IPS-15b (cell line): ENCODE data around the gene WIPF2.

Source experiments
- H3K27me3 ChIP-seq: one replicate; pipeline ENCODE4 v1.6.1; 2013; ENCODE audit warnings: low read length; ENCODE audit not compliant: control insufficient read depth, insufficient read depth
- H3K36me3 ChIP-seq: one replicate; pipeline ENCODE4 v1.6.1; 2013; ENCODE audit warnings: low read length; ENCODE audit not compliant: control insufficient read depth, insufficient read depth
- H3K4me1 ChIP-seq: one replicate; pipeline ENCODE4 v1.6.1; 2013; ENCODE audit warnings: mild to moderate bottlenecking, low read length; ENCODE audit not compliant: control insufficient read depth, insufficient read depth
- H3K4me3 ChIP-seq: one replicate; pipeline ENCODE4 v1.5.1; 2013; ENCODE audit warnings: low read depth, low read length
- H3K9ac ChIP-seq: one replicate; pipeline ENCODE4 v1.6.1; 2013; ENCODE audit warnings: low read depth, mild to moderate bottlenecking, low read length
- H3K9me3 ChIP-seq: one replicate; pipeline ENCODE4 v1.6.1; 2013; ENCODE audit warnings: mild to moderate bottlenecking, low read length; ENCODE audit not compliant: control insufficient read depth, insufficient read depth

The WIPF2 gene, protein sequence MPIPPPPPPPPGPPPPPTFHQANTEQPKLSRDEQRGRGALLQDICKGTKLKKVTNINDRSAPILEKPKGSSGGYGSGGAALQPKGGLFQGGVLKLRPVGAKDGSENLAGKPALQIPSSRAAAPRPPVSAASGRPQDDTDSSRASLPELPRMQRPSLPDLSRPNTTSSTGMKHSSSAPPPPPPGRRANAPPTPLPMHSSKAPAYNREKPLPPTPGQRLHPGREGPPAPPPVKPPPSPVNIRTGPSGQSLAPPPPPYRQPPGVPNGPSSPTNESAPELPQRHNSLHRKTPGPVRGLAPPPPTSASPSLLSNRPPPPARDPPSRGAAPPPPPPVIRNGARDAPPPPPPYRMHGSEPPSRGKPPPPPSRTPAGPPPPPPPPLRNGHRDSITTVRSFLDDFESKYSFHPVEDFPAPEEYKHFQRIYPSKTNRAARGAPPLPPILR

DNA sequence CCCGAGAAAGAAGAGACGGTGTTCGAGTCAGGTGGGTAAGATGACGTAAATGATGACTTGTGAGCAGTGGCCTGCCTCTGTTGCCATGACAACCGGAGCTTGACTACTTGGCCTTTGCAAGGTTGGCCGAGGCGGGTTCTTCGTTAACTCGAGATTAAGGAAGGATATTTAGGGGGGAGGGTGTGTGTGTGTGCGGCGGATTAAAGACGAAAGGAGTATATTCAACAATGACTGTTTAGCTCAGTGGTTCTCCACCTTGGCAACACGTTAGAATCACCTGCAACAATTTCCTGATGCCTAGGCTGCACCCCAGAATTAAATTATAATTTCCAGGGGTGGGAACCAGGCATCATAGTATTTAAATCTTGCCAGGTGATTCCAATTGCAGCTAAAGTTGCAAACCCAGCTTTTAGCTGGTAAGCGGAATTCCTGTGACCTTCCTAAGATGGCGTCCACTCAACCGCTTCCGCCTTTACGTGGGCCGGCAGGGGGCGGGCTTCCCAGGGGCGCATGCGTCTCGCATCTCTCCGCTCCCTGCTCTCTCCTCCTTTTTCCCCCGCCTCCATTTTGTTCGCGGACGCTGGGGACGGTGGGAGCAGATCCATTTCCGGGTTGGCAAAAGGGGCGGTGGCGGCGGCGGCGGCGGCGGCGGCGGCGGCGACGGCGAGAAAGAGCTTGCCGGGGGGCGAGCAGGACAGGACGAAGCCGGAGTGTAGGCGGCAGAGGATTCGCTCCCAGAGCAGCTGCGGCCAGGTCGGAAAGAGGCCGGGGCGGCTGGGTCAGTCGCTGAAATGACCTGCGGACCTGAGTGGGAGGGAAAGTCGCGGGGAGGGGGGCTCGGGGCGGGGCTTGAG lies at the start of gene WIPF2:
Gene WIPF2 (plus strand): TSS at position 565 of the 854 bp plus-strand sequence. CDS start 37,156 bp downstream, outside the sequence.
- H3K4me1 ChIP-seq: no peaks in the 10 kb centered on the region
- peak within 1 kb of the TSS; percentile 84 for H3K4me3 ChIP-seq
- no peaks in the 10 kb centered on the region for H3K27me3 ChIP-seq
- H3K36me3 ChIP-seq: no peaks in the 10 kb centered on the region
- no peak within 1 kb of the TSS for H3K9ac ChIP-seq
- no peaks in the 10 kb centered on the region for H3K9me3 ChIP-seq

DNA sequence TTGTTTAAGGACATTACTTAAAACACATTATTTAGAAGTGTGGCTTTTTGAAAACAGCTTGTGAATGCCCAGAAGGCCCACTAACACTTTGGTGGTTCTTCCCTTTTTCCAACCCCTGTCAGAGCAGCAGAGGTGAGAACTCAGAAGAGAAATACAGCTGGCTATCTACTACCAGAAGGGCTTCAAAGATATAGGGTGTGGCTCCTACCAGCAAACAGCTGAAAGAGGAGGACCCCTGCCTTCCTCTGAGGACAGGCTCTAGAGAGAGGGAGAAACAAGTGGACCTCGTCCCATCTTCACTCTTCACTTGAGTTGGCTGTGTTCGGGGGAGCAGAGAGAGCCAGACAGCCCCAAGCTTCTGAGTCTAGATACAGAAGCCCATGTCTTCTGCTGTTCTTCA lies 48.8 kb upstream of the WIPF2 start:
- peaks cover 42% of the 10 kb centered on the region for H3K36me3 ChIP-seq
- H3K9ac ChIP-seq: no peak overlapping the region
- H3K27me3 ChIP-seq: no peaks in the 10 kb centered on the region
- H3K4me1 ChIP-seq: no peaks in the 10 kb centered on the region
- no peaks in the 10 kb centered on the region for H3K9me3 ChIP-seq
- H3K4me3 ChIP-seq: no peak overlapping the region

DNA sequence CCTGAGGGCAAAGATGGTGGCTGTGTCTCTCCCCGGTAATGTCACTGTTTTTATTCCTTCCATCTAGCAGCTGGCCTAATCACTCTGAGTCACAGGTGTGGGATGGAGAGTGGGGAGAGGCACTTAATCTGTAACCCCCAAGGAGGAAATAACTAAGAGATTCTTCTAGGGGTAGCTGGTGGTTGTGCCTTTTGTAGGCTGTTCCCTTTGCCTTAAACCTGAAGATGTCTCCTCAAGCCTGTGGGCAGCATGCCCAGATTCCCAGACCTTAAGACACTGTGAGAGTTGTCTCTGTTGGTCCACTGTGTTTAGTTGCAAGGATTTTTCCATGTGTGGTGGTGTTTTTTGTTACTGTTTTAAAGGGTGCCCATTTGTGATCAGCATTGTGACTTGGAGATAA lies 47.4 kb upstream of the WIPF2 start:
- H3K4me3 ChIP-seq: no peak overlapping the region
- no peaks in the 10 kb centered on the region for H3K9me3 ChIP-seq
- peaks cover 41% of the 10 kb centered on the region for H3K36me3 ChIP-seq
- H3K4me1 ChIP-seq: no peaks in the 10 kb centered on the region
- no peaks in the 10 kb centered on the region for H3K27me3 ChIP-seq
- H3K9ac ChIP-seq: no peak overlapping the region

DNA sequence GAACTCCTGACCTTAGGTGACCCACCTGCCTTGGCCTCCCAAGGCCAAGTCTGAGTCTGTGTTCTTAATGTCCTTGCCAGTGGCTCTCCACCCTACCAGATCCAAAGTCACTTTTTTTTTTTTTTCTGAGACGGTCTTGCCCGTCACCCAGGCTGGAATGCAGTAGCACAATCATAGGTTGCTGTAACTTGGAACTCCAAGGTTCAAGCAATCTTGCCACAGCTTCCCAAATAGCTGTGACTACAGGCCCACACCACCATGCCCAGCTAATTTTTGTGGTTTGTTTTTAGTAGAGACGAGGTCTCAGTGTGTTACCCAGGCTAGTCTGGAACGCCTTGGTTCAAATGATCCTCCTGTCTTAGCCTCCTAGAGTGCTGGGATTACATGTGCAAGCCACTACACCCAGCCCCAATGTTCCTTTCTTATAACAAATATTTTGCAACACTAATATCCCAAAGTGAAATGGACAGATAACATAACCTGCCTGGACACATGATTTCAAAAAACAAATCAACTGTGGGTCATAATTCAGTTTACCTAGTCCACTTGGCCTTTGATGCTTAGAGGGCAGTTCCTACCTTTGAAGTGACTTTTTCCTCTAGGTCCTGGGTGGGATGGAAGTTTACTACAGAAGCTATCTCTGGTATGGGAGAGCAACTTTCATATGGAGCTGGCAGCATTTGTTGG lies 45.9 kb upstream of the WIPF2 start:
- no peak overlapping the region for H3K9ac ChIP-seq
- no peak overlapping the region for H3K4me3 ChIP-seq
- peaks cover 33% of the 10 kb centered on the region for H3K36me3 ChIP-seq
- H3K4me1 ChIP-seq: no peaks in the 10 kb centered on the region
- no peaks in the 10 kb centered on the region for H3K27me3 ChIP-seq
- no peaks in the 10 kb centered on the region for H3K9me3 ChIP-seq

DNA sequence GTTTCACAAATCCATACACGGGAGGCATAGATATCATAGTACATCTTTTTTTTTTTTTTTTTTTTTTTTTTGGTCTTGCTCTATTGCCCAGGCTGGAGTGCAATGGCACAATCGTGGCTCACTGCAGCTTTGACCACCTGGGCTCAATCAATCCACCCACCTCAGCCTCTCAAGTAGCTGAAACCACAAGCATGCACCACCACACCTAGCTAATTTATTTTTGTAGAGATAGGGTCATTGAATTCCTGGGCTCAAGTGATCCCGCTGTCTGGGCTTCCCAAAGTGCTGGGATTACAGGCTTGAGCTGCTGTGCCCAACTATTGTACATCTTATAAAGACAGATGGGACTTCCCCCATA lies 45.3 kb upstream of the WIPF2 start:
- H3K27me3 ChIP-seq: no peaks in the 10 kb centered on the region
- no peak overlapping the region for H3K9ac ChIP-seq
- peaks cover 2% of the 10 kb centered on the region for H3K4me1 ChIP-seq
- peaks cover 29% of the 10 kb centered on the region for H3K36me3 ChIP-seq
- H3K4me3 ChIP-seq: no peak overlapping the region
- H3K9me3 ChIP-seq: no peaks in the 10 kb centered on the region

DNA sequence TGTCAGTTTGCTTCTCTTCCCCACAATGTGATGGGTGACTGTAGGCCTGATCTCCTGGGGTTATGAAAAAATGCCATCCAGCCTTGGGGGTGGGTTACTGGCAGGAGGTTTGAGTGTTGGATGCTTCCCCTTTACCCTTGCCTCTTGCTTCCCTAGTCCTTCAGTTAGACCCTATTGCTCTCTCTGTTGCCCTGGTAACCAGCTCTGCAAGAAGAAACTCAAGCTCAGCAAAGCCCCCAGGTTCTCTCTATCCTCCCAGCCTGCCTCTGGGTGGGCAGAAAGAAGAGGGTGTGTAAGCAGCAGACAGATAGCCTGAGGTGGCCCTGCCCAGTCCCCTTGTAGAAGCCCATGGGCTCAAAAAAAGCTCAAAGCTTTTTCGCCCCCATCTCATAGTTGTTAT lies 44.6 kb upstream of the WIPF2 start:
- Histone ChIP-seq H3K4me1 (peaks cover 2% of the 10 kb centered on the region), H3K4me3 (no peak overlapping the region), H3K9ac (no peak overlapping the region), H3K27me3 (no peaks in the 10 kb centered on the region), H3K36me3 (peaks cover 23% of the 10 kb centered on the region), H3K9me3 (no peaks in the 10 kb centered on the region)

DNA sequence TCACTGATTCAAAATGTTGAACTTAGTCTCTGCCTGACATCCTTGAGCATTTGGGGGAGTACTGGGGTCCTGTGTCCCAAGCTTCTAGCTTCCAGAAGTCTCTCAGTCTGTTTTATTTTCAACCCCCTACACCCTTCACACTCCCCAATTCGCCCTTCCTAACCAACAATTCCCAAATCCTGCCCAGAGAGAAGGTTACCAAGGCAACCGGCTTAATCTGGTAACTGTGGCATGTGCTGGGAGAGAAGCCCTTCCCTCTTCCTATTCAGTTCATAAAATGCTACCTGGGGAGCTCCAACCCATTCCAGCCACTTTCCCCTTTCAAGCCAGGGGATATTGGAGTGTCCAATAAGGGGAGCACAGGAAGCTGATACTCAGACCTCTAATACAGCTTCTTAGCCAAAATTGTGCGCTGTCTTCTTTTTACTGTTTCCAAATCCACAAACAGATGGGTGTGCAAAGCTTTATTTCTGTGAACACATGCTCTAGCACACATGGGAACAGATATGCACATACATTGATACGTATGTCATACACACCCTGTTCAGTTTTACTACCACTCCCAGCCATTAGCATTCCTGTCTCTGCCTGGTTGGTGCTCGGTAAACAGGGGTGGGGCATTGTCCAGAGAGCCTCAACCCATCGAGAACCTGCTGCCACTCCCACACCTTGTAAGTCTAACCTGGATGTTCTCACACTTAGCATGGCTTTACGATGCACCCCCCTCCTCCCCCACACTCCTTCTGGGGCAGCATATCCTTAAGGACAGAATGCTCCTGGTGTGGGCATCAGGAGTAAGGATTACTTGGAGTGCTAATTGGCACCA lies 43.0 kb upstream of the WIPF2 start:
- Histone ChIP-seq H3K9ac (no peak overlapping the region), H3K36me3 (peaks cover 16% of the 10 kb centered on the region), H3K4me1 (peaks cover 9% of the 10 kb centered on the region), H3K9me3 (no peaks in the 10 kb centered on the region), H3K27me3 (no peaks in the 10 kb centered on the region), H3K4me3 (no peak overlapping the region)

DNA sequence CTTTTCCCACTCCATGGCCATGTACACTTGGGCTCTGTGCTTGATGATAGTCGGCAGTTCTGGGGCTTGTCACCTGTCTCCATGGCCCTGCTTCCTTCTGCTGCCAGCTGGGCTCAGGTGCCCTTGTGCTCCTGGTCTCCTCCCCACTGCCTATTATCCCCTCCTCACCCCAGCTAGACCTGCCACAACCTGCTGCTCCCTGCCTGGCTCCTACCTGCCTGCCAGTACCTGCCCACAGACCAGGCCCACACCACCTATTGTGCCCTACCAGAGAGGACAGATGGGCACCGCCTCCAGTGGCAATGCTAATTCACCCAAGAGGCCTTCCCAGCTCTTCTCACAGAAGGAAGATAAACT lies 42.4 kb upstream of the WIPF2 start:
- Histone ChIP-seq H3K9me3 (no peaks in the 10 kb centered on the region), H3K4me3 (peak overlapping the region; percentile 24), H3K27me3 (no peaks in the 10 kb centered on the region), H3K9ac (no peak overlapping the region), H3K36me3 (peaks cover 10% of the 10 kb centered on the region), H3K4me1 (peaks cover 9% of the 10 kb centered on the region)

DNA sequence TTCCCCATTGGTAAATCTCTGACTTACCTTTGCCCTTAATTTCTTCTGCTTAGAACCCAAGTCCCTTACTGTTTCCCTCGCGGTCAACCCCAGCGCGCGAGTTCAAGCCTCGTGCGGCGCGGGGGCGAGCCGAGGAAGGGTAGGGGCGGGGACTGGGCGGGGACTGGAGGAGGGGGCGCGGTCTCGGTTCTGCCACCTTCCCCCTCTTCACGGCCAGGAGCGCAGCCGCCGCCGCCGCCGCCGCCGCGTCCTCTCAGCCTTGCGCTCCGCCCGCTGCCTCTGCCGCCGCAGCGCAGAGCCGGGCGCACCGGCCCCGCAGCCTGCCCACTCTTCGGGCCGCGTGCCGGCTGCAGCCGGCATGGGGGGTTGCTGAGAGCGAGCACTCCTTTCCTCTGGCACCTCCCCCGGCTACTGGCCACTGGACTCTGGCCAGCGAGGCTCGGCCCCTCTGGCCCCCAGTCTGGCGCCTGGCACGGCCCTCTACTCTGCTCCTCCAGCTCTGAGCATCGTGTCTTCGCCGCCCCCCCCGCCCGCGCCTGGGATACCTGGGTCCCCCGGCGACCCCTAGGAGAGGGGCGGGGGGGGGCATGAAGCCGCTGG lies 41.7 kb upstream of the WIPF2 start, which contains the start of gene RAPGEFL1:
Gene RAPGEFL1 (plus strand): TSS at position 196 of the 600 bp plus-strand sequence. CDS start 392 bp downstream, at position 588.
- Histone ChIP-seq H3K9me3 (no peaks in the 10 kb centered on the region), H3K36me3 (peaks cover 9% of the 10 kb centered on the region), H3K9ac (no peak within 1 kb of the TSS), H3K27me3 (no peaks in the 10 kb centered on the region), H3K4me3 (peak within 1 kb of the TSS; percentile 49), H3K4me1 (peaks cover 9% of the 10 kb centered on the region)

DNA sequence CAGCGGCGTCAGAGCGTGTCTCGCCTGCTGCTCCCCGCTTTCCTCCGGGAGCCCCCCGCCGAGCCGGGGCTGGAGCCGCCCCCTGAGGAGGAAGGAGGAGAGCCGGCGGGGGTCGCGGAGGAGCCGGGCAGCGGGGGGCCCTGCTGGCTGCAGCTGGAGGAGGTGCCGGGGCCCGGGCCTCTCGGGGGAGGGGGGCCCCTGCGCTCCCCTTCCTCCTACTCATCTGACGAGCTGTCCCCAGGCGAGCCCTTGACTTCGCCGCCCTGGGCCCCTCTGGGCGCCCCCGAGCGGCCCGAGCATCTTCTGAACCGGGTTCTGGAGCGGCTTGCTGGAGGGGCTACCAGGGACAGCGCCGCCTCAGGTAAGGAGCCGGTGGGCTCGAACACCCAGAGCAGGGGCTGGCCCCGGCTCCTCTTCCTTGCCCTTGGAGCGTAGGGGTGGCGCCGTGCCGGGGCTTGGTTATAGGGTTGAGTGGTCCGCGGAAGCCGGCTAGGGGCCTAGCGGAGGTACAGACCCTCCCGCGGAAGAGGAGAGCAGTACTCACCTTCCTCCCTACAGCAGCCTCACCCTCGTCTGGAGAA lies 41.0 kb upstream of the WIPF2 start:
- Histone ChIP-seq H3K9ac (no peak overlapping the region), H3K9me3 (no peaks in the 10 kb centered on the region), H3K4me1 (peaks cover 9% of the 10 kb centered on the region), H3K4me3 (peak overlapping the region; percentile 39), H3K36me3 (peaks cover 9% of the 10 kb centered on the region), H3K27me3 (no peaks in the 10 kb centered on the region)
